ENCODE measurements around the gene CCL13. TPM values are rescaled to one million over a fixed set of nuclear protein-coding genes. Genes with fewer than 3 reads are reported as not detected.

Gene CCL13
- total RNA-seq, 4 donors from 2014 or later, result 0.57 to 1.6 (median 1.4) TPM; not detected in 1

DNA sequence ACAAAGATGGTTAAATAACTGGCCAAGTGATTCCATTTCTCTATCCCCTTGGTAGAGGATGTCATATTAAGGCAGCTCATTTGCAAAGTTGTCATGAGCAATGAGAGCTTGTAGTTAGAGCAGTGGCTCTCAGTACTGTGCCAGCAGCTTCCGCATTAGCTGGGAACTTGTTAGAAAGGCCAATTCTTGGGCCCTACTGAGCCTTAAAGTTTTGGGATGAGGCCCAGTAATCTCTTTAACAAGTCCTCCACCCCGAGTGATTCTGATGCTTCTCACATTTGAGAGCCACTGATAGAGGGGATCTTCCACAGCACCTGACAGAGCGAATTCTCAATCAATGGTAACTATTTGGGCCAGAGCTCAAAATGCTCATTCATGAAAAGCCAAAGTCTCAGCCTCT, 26.9 kb downstream of the CCL13 start:
- no peak for DNase-seq
- intact Hi-C loops (cut with DNase I), result no loop called here
- 77% methylated on average over 3 of the region's 3 CpGs; no CpG with 5 or more reads in 1 of the 2 donors for WGBS, 2 donors

DNA sequence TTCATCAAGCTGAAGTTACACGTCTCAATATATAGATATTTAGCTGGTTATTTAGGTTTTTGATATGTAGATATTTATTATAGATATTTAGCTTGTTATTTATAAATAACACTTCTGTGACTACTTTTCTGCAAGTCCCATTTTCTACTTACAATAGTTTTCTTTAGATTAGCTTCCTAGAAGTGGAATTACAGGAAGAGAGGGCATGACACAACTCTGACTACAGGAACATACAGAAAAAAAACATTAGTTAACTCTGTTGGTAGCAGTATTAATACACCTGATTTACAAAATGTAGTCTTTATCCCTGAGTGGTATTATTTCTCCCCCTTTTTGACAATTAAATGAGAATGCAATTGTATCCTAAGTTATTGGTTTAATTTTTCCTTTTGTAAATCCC, 28.0 kb downstream of the CCL13 start:
- peaks cover 0 to 41% (median 0%) of the 10 kb centered on the region in 4 donors for H3K27me3 ChIP-seq
- H3K4me1 ChIP-seq, result peaks cover 0 to 8% (median 7%) of the 10 kb centered on the region in 3 donors
- DNase-seq, result no peak
- H3K27ac ChIP-seq, result no peak overlapping the region
- 64 to 79% methylated on average over 1 of the region's 1 CpG for WGBS, 2 donors
- H3K4me3 ChIP-seq, result no peak overlapping the region
- H3K9me3 ChIP-seq, result no peaks in the 10 kb centered on the region
- H3K36me3 ChIP-seq, result no peaks in the 10 kb centered on the region
- intact Hi-C loops (cut with DNase I), result no loop called here
- TF ChIP-seq, protein P1, sequence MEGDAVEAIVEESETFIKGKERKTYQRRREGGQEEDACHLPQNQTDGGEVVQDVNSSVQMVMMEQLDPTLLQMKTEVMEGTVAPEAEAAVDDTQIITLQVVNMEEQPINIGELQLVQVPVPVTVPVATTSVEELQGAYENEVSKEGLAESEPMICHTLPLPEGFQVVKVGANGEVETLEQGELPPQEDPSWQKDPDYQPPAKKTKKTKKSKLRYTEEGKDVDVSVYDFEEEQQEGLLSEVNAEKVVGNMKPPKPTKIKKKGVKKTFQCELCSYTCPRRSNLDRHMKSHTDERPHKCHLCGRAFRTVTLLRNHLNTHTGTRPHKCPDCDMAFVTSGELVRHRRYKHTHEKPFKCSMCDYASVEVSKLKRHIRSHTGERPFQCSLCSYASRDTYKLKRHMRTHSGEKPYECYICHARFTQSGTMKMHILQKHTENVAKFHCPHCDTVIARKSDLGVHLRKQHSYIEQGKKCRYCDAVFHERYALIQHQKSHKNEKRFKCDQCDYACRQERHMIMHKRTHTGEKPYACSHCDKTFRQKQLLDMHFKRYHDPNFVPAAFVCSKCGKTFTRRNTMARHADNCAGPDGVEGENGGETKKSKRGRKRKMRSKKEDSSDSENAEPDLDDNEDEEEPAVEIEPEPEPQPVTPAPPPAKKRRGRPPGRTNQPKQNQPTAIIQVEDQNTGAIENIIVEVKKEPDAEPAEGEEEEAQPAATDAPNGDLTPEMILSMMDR (IDR thresholded peaks at IDR 0.05), result no peak
- TF ChIP-seq POLR2A (IDR thresholded peaks at IDR 0.05), result no peak

More for the DNA sequence above, 26.9 kb downstream of the CCL13 start:
- no peaks in the 10 kb centered on the region for H3K36me3 ChIP-seq
- TF ChIP-seq, protein P1 (IDR thresholded peaks at IDR 0.05), result no peak
- TF ChIP-seq POLR2A (IDR thresholded peaks at IDR 0.05), result no peak
- no peaks in the 10 kb centered on the region for H3K9me3 ChIP-seq
- peaks cover 0 to 15% (median 7%) of the 10 kb centered on the region in 3 donors for H3K4me1 ChIP-seq
- H3K4me3 ChIP-seq, result no peak overlapping the region
- peaks cover 0 to 36% (median 0%) of the 10 kb centered on the region in 4 donors for H3K27me3 ChIP-seq
- H3K27ac ChIP-seq, result no peak overlapping the region

DNA sequence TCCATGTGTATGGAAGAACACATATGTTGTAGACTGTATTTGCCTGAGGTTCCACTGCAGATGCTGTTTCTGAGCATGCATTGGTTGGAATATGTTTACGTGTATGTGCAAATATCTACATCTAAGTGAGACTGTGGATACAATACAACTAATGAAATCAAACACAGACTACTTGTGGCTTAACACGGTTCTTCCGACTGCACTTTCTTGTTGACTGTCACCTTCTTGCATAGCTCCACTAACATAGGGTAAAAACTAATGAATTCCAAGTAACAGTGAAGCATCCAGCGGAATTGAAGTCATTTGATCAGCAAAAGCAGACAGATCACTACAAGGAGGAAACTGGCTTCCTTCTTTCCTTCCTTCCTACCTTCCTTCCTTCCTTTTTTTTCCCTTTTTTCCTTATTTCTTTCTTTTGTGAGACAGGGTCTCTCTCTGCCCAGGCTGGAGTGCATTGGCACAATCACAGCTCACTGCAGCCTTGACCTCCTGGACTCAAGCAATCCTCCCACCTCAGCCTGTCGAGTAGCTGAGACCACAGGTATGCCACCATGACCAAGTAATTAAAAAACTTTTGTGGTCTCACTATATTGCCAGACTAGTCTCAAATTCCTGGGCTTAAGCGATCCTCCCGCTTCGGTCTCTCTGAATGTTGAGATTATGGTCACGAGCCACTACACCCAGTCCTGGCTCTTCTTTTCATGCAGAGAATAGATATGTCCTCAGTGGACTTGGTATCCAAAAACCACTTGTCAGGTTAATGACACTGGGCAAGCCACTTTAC, 28.7 kb downstream of the CCL13 start:
- intact Hi-C loops (cut with DNase I), result no loop called here
- Histone ChIP-seq H3K4me3 (no peak overlapping the region), H3K36me3 (no peaks in the 10 kb centered on the region), H3K27ac (no peak overlapping the region), H3K4me1 (peaks cover 0 to 8% (median 7%) of the 10 kb centered on the region in 3 donors), H3K9me3 (no peaks in the 10 kb centered on the region), H3K27me3 (peaks cover 0 to 42% (median 0%) of the 10 kb centered on the region in 4 donors)
- no peak for DNase-seq
- TF ChIP-seq, protein P1 (IDR thresholded peaks at IDR 0.05), result no peak
- WGBS, 2 donors, result 68 to 77% methylated on average over 8 to 9 of the region's 9 CpGs

DNA sequence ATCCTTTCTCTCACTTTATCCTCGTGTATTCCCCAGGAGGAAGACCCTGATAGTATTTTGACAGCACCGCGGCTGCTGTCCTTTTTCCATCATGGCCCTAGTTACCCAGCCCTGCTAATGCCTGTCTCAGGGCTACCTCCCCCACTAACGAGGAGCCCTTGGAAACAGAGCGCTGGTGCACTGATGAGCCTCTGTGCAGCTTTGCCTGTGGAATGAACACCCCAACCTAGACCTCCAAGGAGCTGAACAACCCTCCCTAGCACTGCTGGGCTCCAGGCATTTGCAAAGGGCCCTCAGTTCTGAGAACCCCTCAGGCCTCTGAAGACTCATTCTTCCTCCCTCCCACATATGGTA, 30.0 kb downstream of the CCL13 start:
- H3K27me3 ChIP-seq, result peaks cover 0 to 38% (median 0%) of the 10 kb centered on the region in 4 donors
- no peaks in the 10 kb centered on the region for H3K9me3 ChIP-seq
- 67 to 70% methylated on average over 3 to 4 of the region's 5 CpGs for WGBS, 2 donors
- no peak for TF ChIP-seq POLR2A (IDR thresholded peaks at IDR 0.05)
- TF ChIP-seq, protein P1 (IDR thresholded peaks at IDR 0.05), result no peak
- peaks cover 0 to 8% (median 7%) of the 10 kb centered on the region in 3 donors for H3K4me1 ChIP-seq
- no peak overlapping the region for H3K4me3 ChIP-seq
- no peak for DNase-seq
- H3K27ac ChIP-seq, result no peak overlapping the region
- intact Hi-C loops (cut with DNase I), result no loop called here
- H3K36me3 ChIP-seq, result no peaks in the 10 kb centered on the region

DNA sequence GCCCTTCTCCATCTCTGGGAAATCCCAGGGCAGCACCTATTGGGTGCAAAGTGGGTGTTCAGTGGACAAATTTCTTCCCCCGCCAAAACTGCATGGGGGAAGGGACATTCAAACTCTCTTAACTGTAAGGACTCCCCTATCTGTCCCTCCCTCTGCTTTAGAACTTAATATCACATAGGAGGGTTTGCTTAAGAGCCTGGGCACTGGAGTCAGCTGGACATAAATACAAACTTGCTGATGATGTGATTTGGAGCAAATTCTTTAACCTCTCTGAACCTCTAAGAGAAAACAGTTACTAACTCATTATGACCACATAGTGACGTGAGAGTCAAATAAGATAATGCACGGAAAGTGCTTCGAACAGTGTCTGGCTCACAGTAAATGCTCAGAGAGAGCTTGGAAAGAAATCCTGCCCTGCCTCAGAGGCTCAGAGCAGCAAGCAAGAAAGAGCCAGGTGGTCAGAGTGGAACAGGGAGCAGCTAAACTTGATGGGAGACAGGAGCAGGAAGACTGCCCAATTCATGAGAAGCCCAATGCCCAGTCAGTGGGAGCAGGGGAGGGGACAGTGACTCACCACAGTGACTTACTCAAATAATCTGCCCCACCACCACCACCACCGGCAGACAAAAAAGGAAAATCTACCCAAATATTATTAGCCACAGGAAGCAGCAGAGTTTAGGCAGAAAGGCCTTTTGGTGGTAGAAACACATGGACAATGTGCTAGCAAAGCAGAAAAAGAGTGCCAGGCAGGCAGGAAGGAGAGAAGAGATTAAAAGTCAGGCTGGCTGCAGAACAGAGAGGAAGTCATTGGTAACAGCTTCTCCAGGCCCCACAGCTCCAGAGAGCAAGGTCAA, 30.6 kb downstream of the CCL13 start:
- peak overlapping the region in 1 of 4 donors; percentile 8 for H3K27ac ChIP-seq
- 61 to 70% methylated on average over 4 to 5 of the region's 5 CpGs for WGBS, 2 donors
- no peak for TF ChIP-seq POLR2A (IDR thresholded peaks at IDR 0.05)
- TF ChIP-seq, protein P1 (IDR thresholded peaks at IDR 0.05), result no peak

More for the DNA sequence above, 30.6 kb downstream of the CCL13 start:
- H3K9me3 ChIP-seq, result no peaks in the 10 kb centered on the region
- H3K36me3 ChIP-seq, result no peaks in the 10 kb centered on the region
- peaks cover 0 to 38% (median 0%) of the 10 kb centered on the region in 4 donors for H3K27me3 ChIP-seq
- intact Hi-C loops (cut with DNase I), result no loop called here
- peaks cover 0 to 8% (median 7%) of the 10 kb centered on the region in 3 donors for H3K4me1 ChIP-seq
- no peak for DNase-seq
- H3K4me3 ChIP-seq, result no peak overlapping the region

Measured in esophagus squamous epithelium (tissue), 5 donors.